Panc1 (cell line): ENCODE data around the gene AMMECR1L. TPM values are rescaled to one million over a fixed set of nuclear protein-coding genes. Genes with fewer than 3 reads are reported as not detected.
A peak's percentile ranks its signal among the peaks of the same experiment; 100 is the strongest.

ENCODE experiments used
- ATAC-seq: fragments of 200-7000 bp; cut with Tn5 transposase; 2 replicates; pipeline ENCODE4 v1.9.1; 2020; ENCODE audit warnings: mild to moderate bottlenecking, moderate library complexity
- BruUV-seq: library from RNA; stranded (reverse); fragments of 400-500 nt; replicated peaks from 2 replicates; lab custom pipeline; 2021; lab: Mats Ljungman, UMichigan
- CTCF ChIA-PET: fragments of 300-600 bp; sonication (Branson Sonifier 250); formaldehyde crosslinking; loops from one replicate; lab custom pipeline; 2022; ENCODE audit warnings: antibody characterized with exemption; lab: Charles Lee
- POLR2A ChIA-PET: fragments of 300-600 bp; sonication (Branson Sonifier 250); formaldehyde crosslinking; loops from one replicate; lab custom pipeline; 2022; ENCODE audit warnings: antibody characterized with exemption; lab: Charles Lee
- DNase-seq: peaks from one replicate; pipeline ENCODE4 v3.0.0-alpha.2; 2010; ENCODE audit warnings: low read depth, low spot score
- H3K27ac ChIP-seq: 2 replicates; pipeline ENCODE4 v1.5.1; 2011; ENCODE audit warnings: mild to moderate bottlenecking, low read length, inconsistent platforms
- H3K27me3 ChIP-seq: fragments of 200-500 bp; sonication (Bioruptor generic); 2 replicates; pipeline ENCODE4 v1.6.0; 2014; ENCODE audit warnings: low read length, inconsistent platforms; ENCODE audit not compliant: control insufficient read depth, insufficient read depth
- H3K36me3 ChIP-seq: fragments of 200-500 bp; sonication (Bioruptor generic); 2 replicates; pipeline ENCODE4 v1.5.1; 2014; ENCODE audit warnings: inconsistent platforms, mild to moderate bottlenecking, low read length, moderate library complexity; ENCODE audit not compliant: control insufficient read depth, insufficient read depth
- H3K4me1 ChIP-seq: 2 replicates; pipeline ENCODE4 v1.5.1; 2011; ENCODE audit warnings: inconsistent platforms, mild to moderate bottlenecking, low read length, moderate library complexity; ENCODE audit not compliant: control insufficient read depth, insufficient read depth
- H3K4me3 ChIP-seq, 2 experiments: 2 replicates each; pipeline ENCODE4 v1.5.1; 2011 to 2012; ENCODE audit warnings: low read depth in 2 of 2, low read length in 2 of 2, mild to moderate bottlenecking in 2 of 2, inconsistent platforms in 1 of 2, moderate library complexity in 1 of 2
- H3K9me3 ChIP-seq: fragments of 200-500 bp; sonication (Bioruptor generic); 2 replicates; pipeline ENCODE4 v1.5.1; 2014; ENCODE audit warnings: low read depth, mild to moderate bottlenecking, inconsistent platforms, low read length, moderate library complexity; ENCODE audit not compliant: control insufficient read depth, insufficient read depth
- CTCF ChIP-seq: fragments of 450-650 bp; IDR thresholded peaks from 2 replicates; pipeline ENCODE4 v1.5.1; 2017; ENCODE audit warnings: mild to moderate bottlenecking
- POLR2AphosphoS5 ChIP-seq: IDR thresholded peaks from 2 replicates; pipeline ENCODE4 v1.6.1; 2012; ENCODE audit warnings: mild to moderate bottlenecking, low read depth, low read length, moderate library complexity
- SIN3A ChIP-seq: IDR thresholded peaks from 2 replicates; pipeline ENCODE4 v1.6.1; 2012; ENCODE audit warnings: low read depth, mild to moderate bottlenecking, low read length, moderate library complexity, borderline replicate concordance; ENCODE audit not compliant: insufficient read depth
- TCF7L2 ChIP-seq: IDR thresholded peaks from 2 replicates; pipeline ENCODE4 v1.6.1; 2011; ENCODE audit warnings: mild to moderate bottlenecking, low read depth, low read length, inconsistent platforms
- in situ Hi-C: cut with HindIII; loops from 2 replicates; pipeline ENCODE4 v1.10.0; 2016; ENCODE audit warnings: low sequenced_read_pairs, low pct_unique_long_range_greater_than_20kb
- intact Hi-C: fragments of 100-400 bp; cut with micrococcal nuclease; formaldehyde crosslinking; loops from one replicate; pipeline ENCODE4 v1.10.0; 2022; ENCODE audit not compliant: unreplicated experiment
- total RNA-seq: library from RNA; stranded (reverse); gene quantifications from one replicate; pipeline ENCODE4 v1.2.1, GENCODE V29; 2021; ENCODE audit not compliant: unreplicated experiment
- TF ChIP-seq, protein P1 (sequence below), 2 experiments: IDR thresholded peaks; 2 replicates each; pipeline ENCODE4 v1.6.1; 2011 to 2012; ENCODE audit warnings: low read depth in 2 of 2, control low read depth in 1 of 2, low read length in 1 of 2, mild to moderate bottlenecking in 1 of 2, moderate library complexity in 1 of 2; ENCODE audit not compliant: insufficient read depth in 1 of 2

Gene AMMECR1L
- total RNA-seq, 1 experiment from 2014 or later: 26.5 TPM

DNA sequence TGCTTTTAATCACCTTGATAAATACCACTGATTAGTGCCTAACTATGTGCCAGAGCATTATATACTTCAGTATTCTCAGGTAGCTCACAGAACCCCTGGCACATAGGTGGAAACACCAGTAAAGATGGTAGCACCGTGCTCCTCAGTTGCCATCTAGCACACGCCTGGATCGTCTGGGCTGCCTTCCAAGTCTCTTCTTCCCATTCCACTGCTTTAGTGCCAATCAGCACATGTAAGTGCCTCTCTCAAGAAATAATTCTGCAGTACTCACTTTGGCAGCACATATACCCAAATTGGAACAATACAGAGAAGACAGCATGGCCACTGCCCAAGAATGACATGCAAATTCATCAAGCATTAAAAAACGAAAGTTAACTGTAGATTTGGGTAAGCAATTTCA, 40.8 kb downstream of the AMMECR1L start:
- in situ Hi-C loops (no loop called here), intact Hi-C loops (no loop called here)
- Histone ChIP-seq H3K36me3 (peaks cover 12% of the 10 kb centered on the region; the same call in 1 of the 2 replicates), H3K9me3 (no peaks in the 10 kb centered on the region), H3K4me1 (no peaks in the 10 kb centered on the region), H3K27me3 (no peaks in the 10 kb centered on the region), H3K27ac (no peak overlapping the region), H3K4me3 (no peak overlapping the region)
- DNase-seq (no peak), ATAC-seq (no peak)
- TF ChIP-seq, protein P1, sequence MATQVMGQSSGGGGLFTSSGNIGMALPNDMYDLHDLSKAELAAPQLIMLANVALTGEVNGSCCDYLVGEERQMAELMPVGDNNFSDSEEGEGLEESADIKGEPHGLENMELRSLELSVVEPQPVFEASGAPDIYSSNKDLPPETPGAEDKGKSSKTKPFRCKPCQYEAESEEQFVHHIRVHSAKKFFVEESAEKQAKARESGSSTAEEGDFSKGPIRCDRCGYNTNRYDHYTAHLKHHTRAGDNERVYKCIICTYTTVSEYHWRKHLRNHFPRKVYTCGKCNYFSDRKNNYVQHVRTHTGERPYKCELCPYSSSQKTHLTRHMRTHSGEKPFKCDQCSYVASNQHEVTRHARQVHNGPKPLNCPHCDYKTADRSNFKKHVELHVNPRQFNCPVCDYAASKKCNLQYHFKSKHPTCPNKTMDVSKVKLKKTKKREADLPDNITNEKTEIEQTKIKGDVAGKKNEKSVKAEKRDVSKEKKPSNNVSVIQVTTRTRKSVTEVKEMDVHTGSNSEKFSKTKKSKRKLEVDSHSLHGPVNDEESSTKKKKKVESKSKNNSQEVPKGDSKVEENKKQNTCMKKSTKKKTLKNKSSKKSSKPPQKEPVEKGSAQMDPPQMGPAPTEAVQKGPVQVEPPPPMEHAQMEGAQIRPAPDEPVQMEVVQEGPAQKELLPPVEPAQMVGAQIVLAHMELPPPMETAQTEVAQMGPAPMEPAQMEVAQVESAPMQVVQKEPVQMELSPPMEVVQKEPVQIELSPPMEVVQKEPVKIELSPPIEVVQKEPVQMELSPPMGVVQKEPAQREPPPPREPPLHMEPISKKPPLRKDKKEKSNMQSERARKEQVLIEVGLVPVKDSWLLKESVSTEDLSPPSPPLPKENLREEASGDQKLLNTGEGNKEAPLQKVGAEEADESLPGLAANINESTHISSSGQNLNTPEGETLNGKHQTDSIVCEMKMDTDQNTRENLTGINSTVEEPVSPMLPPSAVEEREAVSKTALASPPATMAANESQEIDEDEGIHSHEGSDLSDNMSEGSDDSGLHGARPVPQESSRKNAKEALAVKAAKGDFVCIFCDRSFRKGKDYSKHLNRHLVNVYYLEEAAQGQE (IDR thresholded peaks at IDR 0.05; ENCODE audit: insufficient read depth in 1 of 2, low read depth in 2 of 2, low read length in 1 of 2): no peak
- no peak for TF ChIP-seq POLR2AphosphoS5
- TF ChIP-seq CTCF: no peak
- TSS peak; percentile 41 for BruUV-seq
- CTCF ChIA-PET: no interaction called here
- POLR2A ChIA-PET: interaction anchor here (1.0 kb wide), 1 partner anchor 9 kb away, joined by 3 read pairs; no protein-coding TSS in a partner anchor

DNA sequence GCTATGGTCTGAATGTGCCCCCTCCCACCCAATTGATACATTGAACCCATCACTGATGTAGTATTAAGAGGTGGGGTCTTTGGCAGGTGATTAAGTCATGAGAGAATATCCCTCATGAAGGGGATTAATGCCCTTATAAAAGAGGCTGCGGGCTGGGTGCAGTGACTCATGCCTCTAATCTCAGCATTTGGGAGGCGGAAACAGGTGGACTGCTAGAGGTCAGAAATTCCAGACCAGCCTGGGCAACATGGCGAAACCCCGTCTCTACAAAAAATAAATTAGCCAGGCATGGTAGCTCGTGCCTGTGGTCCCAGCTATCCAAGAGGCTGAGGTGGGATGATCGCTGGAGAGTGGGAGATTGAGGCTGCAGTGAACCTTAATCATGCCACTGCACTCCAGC, 42.1 kb downstream of the AMMECR1L start:
- in situ Hi-C loops: no loop called here
- no peak for ATAC-seq
- POLR2A ChIA-PET: interaction anchor here (0.6 kb wide), 1 partner anchor 39 kb away, joined by 7 read pairs; no protein-coding TSS in a partner anchor

More for the DNA sequence above, 42.1 kb downstream of the AMMECR1L start:
- TF ChIP-seq SIN3A: no peak
- TF ChIP-seq TCF7L2: no peak
- TF ChIP-seq, protein P1 (IDR thresholded peaks at IDR 0.05; ENCODE audit: insufficient read depth in 1 of 2, low read depth in 2 of 2, low read length in 1 of 2): no peak
- TF ChIP-seq POLR2AphosphoS5: no peak
- TF ChIP-seq CTCF: no peak
- Histone ChIP-seq H3K4me1 (no peaks in the 10 kb centered on the region), H3K4me3 (no peak overlapping the region), H3K27ac (no peak overlapping the region), H3K36me3 (peaks cover 12% of the 10 kb centered on the region; the same call in 1 of the 2 replicates), H3K9me3 (no peaks in the 10 kb centered on the region), H3K27me3 (no peaks in the 10 kb centered on the region)
- no TSS peak for BruUV-seq
- intact Hi-C loops: no loop called here
- no peak for DNase-seq
- CTCF ChIA-PET: no interaction called here
